HG02852 (cell line): ENCODE results near the gene PRG3.
A peak's percentile ranks its signal among the peaks of the same experiment; 100 is the strongest.
"Not testable (repeated sequence)": the region's sequence is repeated elsewhere in the genome, so short reads cannot be mapped to it uniquely, and the experiment has no call there.

Experiments
- ATAC-seq: cut with Tn5 transposase; IDR thresholded peaks from one replicate; pipeline ENCODE4 v1.9.1; 2021; ENCODE audit warnings: mild to moderate bottlenecking, moderate library complexity; ENCODE audit not compliant: unreplicated experiment

PRG3 gene

GRCh38 chr11:57409321-57410100, 28.6 kb upstream of the PRG3 start:
- ATAC-seq = no peak

- ATAC-seq = no peak
Measured at GRCh38 chr11:57408771-57409170, 27.8 kb upstream of the PRG3 start.

- no peak for ATAC-seq
Measured at GRCh38 chr11:57407941-57408475, 27.1 kb upstream of the PRG3 start.

GRCh38 chr11:57407010-57407920, 26.3 kb upstream of the PRG3 start:
- no peak for ATAC-seq

GRCh38 chr11:57406337-57406904, 25.5 kb upstream of the PRG3 start:
- ATAC-seq = peak; percentile 78

GRCh38 chr11:57405271-57405860, 24.4 kb upstream of the PRG3 start:
- ATAC-seq = no peak

- ATAC-seq = no peak
Measured at GRCh38 chr11:57403802-57404147, 22.8 kb upstream of the PRG3 start.

GRCh38 chr11:57403003-57403801, 22.3 kb upstream of the PRG3 start:
- ATAC-seq = not testable (repeated sequence)

- ATAC-seq = no peak
Measured at GRCh38 chr11:57402188-57403002, 21.4 kb upstream of the PRG3 start.

GRCh38 chr11:57399972-57400578, 19.1 kb upstream of the PRG3 start:
- no peak for ATAC-seq

- ATAC-seq = no peak
Measured at GRCh38 chr11:57399221-57399620, 18.3 kb upstream of the PRG3 start.

- ATAC-seq = no peak
Measured at GRCh38 chr11:57397394-57397990, 16.5 kb upstream of the PRG3 start.

GRCh38 chr11:57396744-57397143, 15.8 kb upstream of the PRG3 start:
- no peak for ATAC-seq

- ATAC-seq = no peak
Measured at GRCh38 chr11:57395905-57396623, 15.1 kb upstream of the PRG3 start.

- ATAC-seq = no peak
Measured at GRCh38 chr11:57394203-57394965, 13.4 kb upstream of the PRG3 start.

GRCh38 chr11:57392763-57393105, 11.8 kb upstream of the PRG3 start:
- ATAC-seq = no peak

GRCh38 chr11:57392066-57392762, 11.3 kb upstream of the PRG3 start:
- ATAC-seq = no peak
